Measurements from ENCODE around the gene CHN2.

CHN2 gene

GRCh38 chr7:29315122-29315891 lies 120.7 kb downstream of the CHN2 start:
- no peak for DNase-seq

GRCh38 chr7:29315892-29316270 lies 121.3 kb downstream of the CHN2 start:
- DNase-seq, result no peak

GRCh38 chr7:29316926-29317325 lies 122.4 kb downstream of the CHN2 start:
- DNase-seq, result no peak

- DNase-seq, result no peak
Observed at GRCh38 chr7:29318853-29319718, 124.5 kb downstream of the CHN2 start.

- no peak for DNase-seq
Observed at GRCh38 chr7:29319719-29320521, 125.3 kb downstream of the CHN2 start.

- DNase-seq, result no peak
Observed at GRCh38 chr7:29320577-29320976, 126.0 kb downstream of the CHN2 start.

- DNase-seq, result no peak
Observed at GRCh38 chr7:29322023-29322712, 127.6 kb downstream of the CHN2 start.

GRCh38 chr7:29325476-29325875 lies 130.9 kb downstream of the CHN2 start:
- DNase-seq, result no peak

- DNase-seq, result peak; percentile 25
Observed at GRCh38 chr7:29326864-29327263, 132.3 kb downstream of the CHN2 start.

- peak; percentile 97 for DNase-seq
Observed at GRCh38 chr7:29327455-29327854, 132.9 kb downstream of the CHN2 start.

GRCh38 chr7:29328045-29328444 lies 133.5 kb downstream of the CHN2 start:
- DNase-seq, result no peak

GRCh38 chr7:29328811-29329210 lies 134.2 kb downstream of the CHN2 start:
- DNase-seq, result peak; percentile 77

- no peak for DNase-seq
Observed at GRCh38 chr7:29329686-29330085, 135.1 kb downstream of the CHN2 start.

- DNase-seq, result no peak
Observed at GRCh38 chr7:29330136-29330535, 135.6 kb downstream of the CHN2 start.

- peak; percentile 80 for DNase-seq
Observed at GRCh38 chr7:29331163-29331562, 136.6 kb downstream of the CHN2 start.

- no peak for DNase-seq
Observed at GRCh38 chr7:29332042-29332811, 137.7 kb downstream of the CHN2 start.

- no peak for DNase-seq
Observed at GRCh38 chr7:29332875-29333855, 138.6 kb downstream of the CHN2 start.

GRCh38 chr7:29335188-29336083 lies 140.9 kb downstream of the CHN2 start:
- no peak for DNase-seq

- DNase-seq, result no peak
Observed at GRCh38 chr7:29337546-29338116, 143.1 kb downstream of the CHN2 start.
